SU-DHL-6 (cell line): ENCODE data around the gene SLC9C1.

ENCODE experiments used
- EZH2phosphoT487 ChIP-seq: fragments of 200-600 bp; sonication (generic), shearing (Covaris generic); conservative IDR thresholded peaks from 2 replicates; pipeline ENCODE4 v1.6.1; 2018; ENCODE audit warnings: mild to moderate bottlenecking, antibody characterized with exemption, low read length, moderate library complexity, mixed read lengths
- TF ChIP-seq, protein P1 (sequence below): fragments of 200-600 bp; sonication (generic); IDR thresholded peaks from one replicate; pipeline ENCODE4 v1.5.1; 2017; ENCODE audit warnings: antibody characterized with exemption, mild to moderate bottlenecking, low read length, moderate library complexity; ENCODE audit not compliant: insufficient read depth, poor library complexity, severe bottlenecking

DNA sequence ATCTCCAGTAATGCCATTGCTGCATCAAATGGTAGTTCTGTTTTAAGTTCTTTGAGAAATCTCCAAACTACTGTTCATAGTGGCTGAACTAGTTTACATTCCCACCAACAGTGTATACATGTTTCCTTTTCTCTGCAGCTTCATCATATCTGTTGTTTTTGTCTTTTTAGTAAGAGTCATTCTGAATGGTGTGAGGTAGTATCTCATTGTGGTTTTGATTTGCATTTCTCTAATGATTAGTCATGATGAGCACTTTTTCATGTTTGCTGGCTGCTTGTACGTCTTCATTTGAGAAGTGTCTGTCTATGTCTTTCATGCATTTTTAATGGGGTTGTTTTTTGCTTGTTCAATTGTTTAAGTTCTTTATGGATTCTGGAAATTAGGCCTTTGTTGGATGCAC lies 150.8 kb downstream of the SLC9C1 start:
- TF ChIP-seq, protein P1, sequence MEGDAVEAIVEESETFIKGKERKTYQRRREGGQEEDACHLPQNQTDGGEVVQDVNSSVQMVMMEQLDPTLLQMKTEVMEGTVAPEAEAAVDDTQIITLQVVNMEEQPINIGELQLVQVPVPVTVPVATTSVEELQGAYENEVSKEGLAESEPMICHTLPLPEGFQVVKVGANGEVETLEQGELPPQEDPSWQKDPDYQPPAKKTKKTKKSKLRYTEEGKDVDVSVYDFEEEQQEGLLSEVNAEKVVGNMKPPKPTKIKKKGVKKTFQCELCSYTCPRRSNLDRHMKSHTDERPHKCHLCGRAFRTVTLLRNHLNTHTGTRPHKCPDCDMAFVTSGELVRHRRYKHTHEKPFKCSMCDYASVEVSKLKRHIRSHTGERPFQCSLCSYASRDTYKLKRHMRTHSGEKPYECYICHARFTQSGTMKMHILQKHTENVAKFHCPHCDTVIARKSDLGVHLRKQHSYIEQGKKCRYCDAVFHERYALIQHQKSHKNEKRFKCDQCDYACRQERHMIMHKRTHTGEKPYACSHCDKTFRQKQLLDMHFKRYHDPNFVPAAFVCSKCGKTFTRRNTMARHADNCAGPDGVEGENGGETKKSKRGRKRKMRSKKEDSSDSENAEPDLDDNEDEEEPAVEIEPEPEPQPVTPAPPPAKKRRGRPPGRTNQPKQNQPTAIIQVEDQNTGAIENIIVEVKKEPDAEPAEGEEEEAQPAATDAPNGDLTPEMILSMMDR = no peak
- TF ChIP-seq EZH2phosphoT487 = no peak
